HCT116 (cell line): ENCODE results near the gene CLDN17. TPM values are rescaled to one million over a fixed set of nuclear protein-coding genes. Genes with fewer than 3 reads are reported as not detected.

Experiments used
- ATAC-seq: fragments of 200-7000 bp; cut with Tn5 transposase; 2 replicates; pipeline ENCODE4 v1.9.1; 2020; ENCODE audit warnings: mild to moderate bottlenecking, moderate library complexity
- BruUV-seq: library from RNA; stranded (reverse); fragments of 400-500 nt; replicated peaks from 2 replicates; lab custom pipeline; 2021; lab: Mats Ljungman, UMichigan
- CTCF ChIA-PET: fragments of 300-600 bp; sonication (Branson Sonifier 250); formaldehyde crosslinking; loops from one replicate; lab custom pipeline; 2021; ENCODE audit warnings: antibody characterized with exemption; lab: Charles Lee
- POLR2A ChIA-PET: fragments of 300-600, 350-600 bp; sonication (Branson Sonifier 250); formaldehyde crosslinking; loops from one replicate; lab custom pipeline; 2021; ENCODE audit warnings: antibody characterized with exemption; lab: Charles Lee
- RAD21 ChIA-PET, 2 experiments: fragments of 300-600 bp; sonication (Branson Sonifier 250); formaldehyde crosslinking; loops; one replicate each; lab custom pipeline; 2023; ENCODE audit warnings: low total read pairs in 2 of 2; ENCODE audit not compliant: uncharacterized antibody in 2 of 2, unreplicated experiment in 2 of 2, low non-redundant PET in 1 of 2; lab: Charles Lee
- DNase-seq: peaks from one replicate; pipeline ENCODE4 v3.0.0-alpha.2; 2010; ENCODE audit warnings: low read depth, low spot score
- H2AFZ ChIP-seq: fragments of 200-600 bp; shearing (Covaris generic), sonication (generic); 2 replicates; pipeline ENCODE4 v1.6.1; 2017; ENCODE audit warnings: low read depth, mixed run types, mixed read lengths, antibody characterized with exemption, low read length; ENCODE audit not compliant: poor library complexity, severe bottlenecking
- H3K27ac ChIP-seq: 2 replicates; pipeline ENCODE4 v1.5.1; 2012; ENCODE audit warnings: low read depth, low read length
- H3K27me3 ChIP-seq: fragments of 200-600 bp; sonication (generic); 2 replicates; pipeline ENCODE4 v1.6.1; 2016; ENCODE audit warnings: mixed run types, low read length, mixed read lengths; ENCODE audit not compliant: insufficient read depth
- H3K36me3 ChIP-seq, 2 experiments: fragments of 200-500 bp in 1 of 2; fragments of 200-600 bp in 1 of 2; sonication (Bioruptor generic) in 1 of 2; sonication (generic) in 1 of 2; 2 replicates each; pipeline versions ENCODE4 v1.5.1 to v1.6.1; 2014 to 2016; ENCODE audit warnings: low read length in 2 of 2, inconsistent platforms in 1 of 2, mixed read lengths in 1 of 2, mixed run types in 1 of 2; ENCODE audit not compliant: insufficient read depth in 2 of 2, control insufficient read depth in 1 of 2
- H3K4me1 ChIP-seq, 2 experiments: fragments of 200-600 bp in 1 of 2; sonication (generic) in 1 of 2; 2 replicates each; pipeline versions ENCODE4 v1.5.1 to v1.6.1; 2012 to 2017; ENCODE audit warnings: low read length in 2 of 2, inconsistent platforms in 1 of 2, mild to moderate bottlenecking in 1 of 2, mixed read lengths in 1 of 2, mixed run types in 1 of 2, moderate library complexity in 1 of 2; ENCODE audit not compliant: insufficient read depth in 2 of 2, control insufficient read depth in 1 of 2
- H3K4me2 ChIP-seq: fragments of 200-600 bp; sonication (generic); 2 replicates; pipeline ENCODE4 v1.6.1; 2017; ENCODE audit warnings: mixed run types, low read length, mixed read lengths
- H3K4me3 ChIP-seq, 2 experiments: fragments of 200-600 bp in 1 of 2; sonication (generic) in 1 of 2; replicated peaks in 1 of 2; 2 replicates each; pipeline ENCODE4 v1.5.1; 2011 to 2016; ENCODE audit warnings: low read length in 2 of 2, control low read depth in 1 of 2, low read depth in 1 of 2, mild to moderate bottlenecking in 1 of 2, mixed read lengths in 1 of 2, mixed run types in 1 of 2
- H3K79me2 ChIP-seq: fragments of 200-600 bp; sonication (generic); 2 replicates; pipeline ENCODE4 v1.6.1; 2017; ENCODE audit warnings: mild to moderate bottlenecking, mixed run types, low read length, moderate library complexity, mixed read lengths; ENCODE audit not compliant: insufficient read depth
- H3K9ac ChIP-seq: fragments of 200-600 bp; sonication (generic); 2 replicates; pipeline ENCODE4 v1.6.1; 2016; ENCODE audit warnings: low read length, mixed read lengths
- H3K9me2 ChIP-seq: fragments of 200-600 bp; sonication (generic), shearing (Covaris generic); 2 replicates; pipeline ENCODE4 v1.6.1; 2017; ENCODE audit warnings: mixed run types, mild to moderate bottlenecking, moderate library complexity; ENCODE audit not compliant: insufficient read depth
- H3K9me3 ChIP-seq, 2 experiments: fragments of 200-500 bp in 1 of 2; fragments of 200-600 bp in 1 of 2; sonication (Bioruptor generic) in 1 of 2; sonication (generic) in 1 of 2; 2 replicates each; pipeline ENCODE4 v1.6.1; 2014 to 2017; ENCODE audit warnings: low read length in 2 of 2, mixed read lengths in 2 of 2, inconsistent platforms in 1 of 2, low read depth in 1 of 2, mild to moderate bottlenecking in 1 of 2, mixed run types in 1 of 2, moderate library complexity in 1 of 2; ENCODE audit not compliant: control insufficient read depth in 1 of 2, insufficient read depth in 1 of 2
- H4K20me1 ChIP-seq: fragments of 200-600 bp; sonication (generic), shearing (Covaris generic); 2 replicates; pipeline ENCODE4 v1.6.1; 2017; ENCODE audit warnings: mixed run types, mild to moderate bottlenecking, moderate library complexity; ENCODE audit not compliant: insufficient read depth
- CBX3 ChIP-seq: IDR thresholded peaks from 2 replicates; pipeline ENCODE4 v1.6.1; 2012; ENCODE audit warnings: low read depth
- CEBPB ChIP-seq: IDR thresholded peaks from 2 replicates; pipeline ENCODE4 v1.6.1; 2012; ENCODE audit warnings: low read depth
- EGR1 ChIP-seq: IDR thresholded peaks from 2 replicates; pipeline ENCODE4 v1.6.1; 2012; ENCODE audit warnings: low read depth
- EZH2 ChIP-seq: fragments of 200-600 bp; sonication (generic); IDR thresholded peaks from 2 replicates; pipeline ENCODE4 v1.6.1; 2017; ENCODE audit warnings: antibody characterized with exemption, mixed run types
- EZH2phosphoT487 ChIP-seq: fragments of 200-600 bp; IDR thresholded peaks from 2 replicates; pipeline ENCODE4 v1.6.1; 2018; ENCODE audit warnings: antibody characterized with exemption, borderline replicate concordance
- JUND ChIP-seq: IDR thresholded peaks from 2 replicates; pipeline ENCODE4 v1.6.1; 2012
- MAX ChIP-seq: IDR thresholded peaks from 2 replicates; pipeline ENCODE4 v1.6.1; 2012
- POLR2AphosphoS5 ChIP-seq: IDR thresholded peaks from 2 replicates; pipeline ENCODE4 v1.6.1; 2011; ENCODE audit warnings: mild to moderate bottlenecking, low read depth, low read length, moderate library complexity
- REST ChIP-seq: IDR thresholded peaks from 2 replicates; pipeline ENCODE4 v1.6.1; 2012; ENCODE audit warnings: low read depth
- SIN3A ChIP-seq: IDR thresholded peaks from 2 replicates; pipeline ENCODE4 v1.6.1; 2012; ENCODE audit warnings: low read depth
- SP1 ChIP-seq: IDR thresholded peaks from 2 replicates; pipeline ENCODE4 v1.6.1; 2012; ENCODE audit warnings: low read depth
- SRF ChIP-seq: IDR thresholded peaks from 2 replicates; pipeline ENCODE4 v1.6.1; 2012; ENCODE audit warnings: low read depth
- YY1 ChIP-seq: IDR thresholded peaks from 2 replicates; pipeline ENCODE4 v1.6.1; 2011; ENCODE audit warnings: low read length, low read depth, moderate library complexity, mild to moderate bottlenecking; ENCODE audit not compliant: insufficient replicate concordance; ENCODE audit errors: extremely low read depth
- ZBTB33 ChIP-seq: IDR thresholded peaks from 2 replicates; pipeline ENCODE4 v1.6.1; 2011; ENCODE audit warnings: mild to moderate bottlenecking, low read length, moderate library complexity; ENCODE audit not compliant: insufficient replicate concordance; ENCODE audit errors: extremely low read depth
- ZFX ChIP-seq: fragments of 450-650 bp; IDR thresholded peaks from 2 replicates; pipeline ENCODE4 v1.6.1; 2017
- intact Hi-C: fragments of 100-400 bp; cut with micrococcal nuclease; formaldehyde crosslinking; loops from 2 replicates; pipeline ENCODE4 v1.10.0; 2022
- total RNA-seq: library from RNA; stranded (reverse); gene quantifications from one replicate; pipeline ENCODE4 v1.2.1, GENCODE V29; 2021; ENCODE audit not compliant: unreplicated experiment

CLDN17 gene
- total RNA-seq, 1 experiment from 2014 or later, result not detected

- no peak for TF ChIP-seq REST
- no peak for TF ChIP-seq SRF
- no peak for TF ChIP-seq JUND
- TF ChIP-seq CBX3, result no peak
- no peak for TF ChIP-seq SP1
- no peak for TF ChIP-seq ZFX
- RAD21 ChIA-PET, result no interaction called here
- H3K27me3 ChIP-seq, result no peaks in the 10 kb centered on the region
- no peaks in the 10 kb centered on the region for H3K9me2 ChIP-seq
- no peak overlapping the region for H3K27ac ChIP-seq
- H3K36me3 ChIP-seq, result no peaks in the 10 kb centered on the region
- no TSS peak for BruUV-seq
- H2AFZ ChIP-seq, result no peak overlapping the region
- ATAC-seq (no peak), DNase-seq (no peak)
- POLR2A ChIA-PET, result no interaction called here
- no peaks in the 10 kb centered on the region for H3K4me1 ChIP-seq
- intact Hi-C loops, result no loop called here
- no peak overlapping the region for H3K9ac ChIP-seq
- CTCF ChIA-PET, result no interaction called here
- H3K4me3 ChIP-seq, result no peak overlapping the region
- peaks cover 37 to 47% of the 10 kb centered on the region in 2 experiments; a peak in 2 of 4 replicates for H3K9me3 ChIP-seq
- no peak overlapping the region for H3K4me2 ChIP-seq
- H3K79me2 ChIP-seq, result no peaks in the 10 kb centered on the region
- no peaks in the 10 kb centered on the region for H4K20me1 ChIP-seq
Observed at GRCh38 chr21:30168086-30168485, 1.5 kb upstream of the CLDN17 start.

DNA sequence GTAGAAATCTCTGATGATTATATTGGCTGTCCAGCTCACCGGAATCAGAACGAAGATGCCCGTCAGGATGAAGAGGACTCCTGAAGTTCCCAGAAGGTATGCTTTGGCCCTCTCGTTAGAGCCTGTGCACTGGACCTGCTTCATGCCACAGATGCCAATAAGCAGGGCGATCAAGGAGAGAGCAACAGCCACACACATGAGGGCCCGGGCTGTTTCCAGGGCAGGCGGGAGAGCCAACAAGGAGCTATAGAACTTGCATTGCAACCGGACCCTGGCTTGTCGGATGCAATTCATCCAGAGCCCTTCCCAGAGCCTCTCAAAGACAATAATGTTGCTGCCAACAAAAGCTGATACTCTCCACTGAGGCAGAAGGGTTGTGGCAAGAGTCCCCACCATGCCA is 434 bp downstream of the CLDN17 start:
- Histone ChIP-seq H3K4me2 (no peak overlapping the region), H3K36me3 (no peaks in the 10 kb centered on the region), H3K9me2 (no peaks in the 10 kb centered on the region), H3K9ac (no peak overlapping the region), H2AFZ (no peak overlapping the region), H3K4me1 (no peaks in the 10 kb centered on the region), H3K27me3 (no peaks in the 10 kb centered on the region), H3K9me3 (peaks cover 38 to 47% of the 10 kb centered on the region in 2 experiments; a peak in 2 of 4 replicates), H3K27ac (no peak overlapping the region), H3K4me3 (no peak overlapping the region), H3K79me2 (no peaks in the 10 kb centered on the region), H4K20me1 (no peaks in the 10 kb centered on the region)
- no peak for DNase-seq
- no TSS peak for BruUV-seq
- POLR2A ChIA-PET, result no interaction called here
- no peak for ATAC-seq
- intact Hi-C loops, result no loop called here
- CTCF ChIA-PET, result no interaction called here
- RAD21 ChIA-PET, result no interaction called here
- no peak for TF ChIP-seq SRF
- TF ChIP-seq SIN3A, result no peak
- TF ChIP-seq CEBPB, result no peak
- no peak for TF ChIP-seq EGR1
- TF ChIP-seq YY1, result no peak
- no peak for TF ChIP-seq MAX
- TF ChIP-seq EZH2, result no peak
- TF ChIP-seq ZBTB33, result no peak
- TF ChIP-seq SP1, result no peak
- TF ChIP-seq POLR2AphosphoS5, result no peak
- no peak for TF ChIP-seq EZH2phosphoT487
